IPS-11a (cell line): ENCODE measurements around the gene ALG11.
"Not testable (repeated sequence)": the region's sequence is repeated elsewhere in the genome, so short reads cannot be mapped to it uniquely, and the experiment has no call there.

Experiments
- H3K4me3 ChIP-seq: one replicate; pipeline ENCODE4 v1.5.1; 2013; ENCODE audit warnings: low read depth, low read length, control low read depth

Gene ALG11

DNA sequence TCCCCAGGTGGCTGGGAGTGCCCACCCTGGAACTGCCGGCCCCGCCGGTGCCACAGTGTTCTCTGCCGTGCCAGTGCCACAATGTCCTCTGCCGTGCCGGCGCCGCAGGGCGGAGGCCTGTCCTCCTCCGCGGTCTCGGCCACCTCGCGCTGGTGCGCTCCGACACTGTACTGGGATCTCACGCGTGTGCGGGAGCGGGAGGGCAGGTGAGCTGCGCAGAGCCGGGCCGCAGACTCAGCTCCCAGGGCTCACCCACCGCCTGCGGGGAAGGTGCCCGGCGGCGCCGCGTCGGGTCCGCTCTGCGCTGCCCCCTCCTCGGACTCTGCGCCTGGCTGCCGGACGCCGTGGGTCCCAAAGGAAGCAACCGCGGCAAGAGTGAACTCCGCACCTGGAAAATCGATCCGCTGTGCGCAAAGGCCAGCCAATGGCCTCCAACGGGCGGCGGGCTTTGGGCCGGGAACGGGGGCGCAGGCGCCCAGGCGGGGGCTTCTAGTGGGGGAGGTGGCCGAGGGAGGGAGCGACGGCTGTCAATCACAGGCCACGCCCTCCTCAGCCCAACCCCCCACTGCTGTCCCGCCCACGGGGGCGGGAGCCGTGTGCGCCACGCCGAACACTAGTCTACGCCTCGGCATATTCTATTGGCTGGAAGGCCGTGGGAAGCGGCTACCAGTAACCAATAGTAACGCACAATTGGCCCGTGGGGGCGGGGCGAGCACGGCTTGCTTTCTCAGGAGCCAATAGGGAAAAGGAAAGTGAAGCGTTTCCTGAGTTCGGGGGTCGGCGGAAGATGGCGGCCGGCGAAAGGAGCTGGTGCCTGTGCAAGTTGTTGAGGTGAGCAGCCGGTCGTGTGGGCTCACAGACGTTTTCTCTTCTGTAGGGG is at the start of gene ALG11:
Gene ALG11, plus strand, starts transcription at position 767 of the 880 bp plus-strand sequence. Its CDS starts 21 bp downstream, at position 788.
- peak within 1 kb of the TSS; percentile 99 for H3K4me3 ChIP-seq

DNA sequence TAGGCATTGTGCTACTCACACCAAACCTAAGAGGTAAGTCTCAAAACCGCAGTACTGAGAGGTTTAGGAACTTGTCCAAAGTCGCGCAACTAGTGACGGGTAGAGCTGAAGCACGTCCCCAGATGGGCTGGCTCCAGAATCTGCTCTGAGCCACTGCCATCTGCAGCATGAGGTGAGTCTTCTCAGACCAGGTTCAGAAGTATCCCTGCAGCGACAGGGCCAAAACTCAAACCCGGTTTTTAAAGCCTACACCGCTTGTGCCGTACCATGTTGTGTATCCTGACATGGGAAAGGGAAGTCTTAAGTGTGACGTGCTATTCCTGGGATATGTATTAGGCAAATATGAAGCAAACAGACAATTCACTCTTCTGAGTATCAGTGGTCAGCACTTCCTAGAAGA is 46.0 kb upstream of the ALG11 start:
- no peak overlapping the region for H3K4me3 ChIP-seq

- H3K4me3 ChIP-seq = no peak overlapping the region
Measured at GRCh38 chr13:51967482-51968446, 44.4 kb upstream of the ALG11 start.

DNA sequence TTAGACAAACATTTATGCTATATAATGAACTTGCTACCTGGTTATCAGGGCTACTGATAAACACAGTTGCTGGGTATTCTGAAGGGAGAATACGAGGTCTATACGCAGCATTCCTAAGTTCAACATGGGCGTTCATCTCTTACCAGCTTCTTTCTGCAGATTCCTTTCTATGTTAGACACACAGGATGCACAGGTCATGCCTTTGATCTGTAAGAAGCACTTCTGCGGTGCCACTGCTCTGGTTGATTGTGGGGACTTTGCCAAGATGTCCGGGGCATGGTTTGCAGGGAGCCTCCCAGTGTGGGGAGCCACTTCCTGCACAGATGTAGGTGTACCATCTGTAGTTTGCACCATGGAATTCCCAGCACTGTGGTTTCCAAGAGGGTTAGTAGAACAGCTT is 41.8 kb upstream of the ALG11 start:
- no peak overlapping the region for H3K4me3 ChIP-seq

DNA sequence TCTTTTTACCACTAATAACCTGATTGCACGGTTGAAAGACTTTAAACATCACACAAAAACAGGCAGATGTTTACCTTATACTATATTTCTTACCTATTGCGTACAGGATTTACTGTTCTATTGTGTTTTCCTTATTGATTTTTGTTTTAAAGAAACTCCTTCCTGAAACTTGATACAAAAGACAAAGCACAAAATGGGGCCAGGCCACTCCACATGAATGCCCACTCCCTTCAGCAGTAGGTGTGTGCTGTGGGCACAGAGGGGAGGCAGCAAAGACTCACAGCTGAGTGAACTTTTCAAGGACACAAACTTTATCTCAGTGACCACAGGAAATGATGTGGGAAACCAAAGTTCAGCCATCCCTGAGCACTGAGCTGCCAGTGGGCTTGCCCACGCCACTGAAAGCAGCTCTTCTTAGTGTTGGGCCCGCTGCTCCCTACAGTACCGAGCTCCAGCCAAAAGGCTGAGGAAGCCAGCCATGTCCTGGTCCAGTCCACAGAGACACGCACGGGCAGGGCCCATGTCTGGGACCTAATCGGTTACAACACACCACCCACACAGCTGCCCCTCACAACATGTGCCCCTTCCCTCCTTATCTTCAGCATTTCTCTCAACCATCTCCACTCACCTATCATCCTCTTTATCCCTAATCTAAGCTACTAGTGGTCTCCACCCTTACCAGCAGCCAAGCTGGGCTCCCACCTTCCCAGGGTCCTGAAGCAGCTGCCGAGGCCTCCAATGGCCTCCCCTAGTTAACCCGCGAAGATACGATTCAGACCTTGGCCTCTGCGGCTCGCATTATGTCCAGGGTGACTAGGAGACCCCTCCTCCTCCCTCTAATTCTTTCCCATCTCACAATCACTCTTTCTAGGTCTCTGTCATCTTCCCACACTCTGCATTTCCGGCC is 40.4 kb upstream of the ALG11 start:
- no peak overlapping the region for H3K4me3 ChIP-seq

- no peak overlapping the region for H3K4me3 ChIP-seq
Measured at GRCh38 chr13:51974482-51974881, 37.7 kb upstream of the ALG11 start.

GRCh38 chr13:51976423-51976822 is 35.8 kb upstream of the ALG11 start:
- H3K4me3 ChIP-seq = no peak overlapping the region

DNA sequence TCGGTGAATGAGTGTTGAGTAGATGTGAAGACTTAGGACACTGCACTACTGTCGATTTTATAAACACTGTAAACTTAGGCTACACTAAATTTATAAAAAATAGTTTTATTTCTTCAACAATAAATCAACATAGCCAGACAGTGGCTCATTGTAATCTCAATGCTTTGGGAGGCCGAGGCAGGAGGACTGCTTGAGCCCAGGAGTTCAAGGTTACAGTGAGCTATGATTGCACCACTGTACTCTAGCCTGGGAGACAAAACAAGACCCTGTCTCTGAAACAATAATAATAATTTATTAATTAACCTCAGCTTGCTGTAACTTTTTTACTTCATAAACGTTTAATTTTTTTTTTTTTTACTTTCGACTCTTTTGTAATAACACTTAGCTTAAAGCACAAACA is 35.3 kb upstream of the ALG11 start:
- H3K4me3 ChIP-seq = no peak overlapping the region

DNA sequence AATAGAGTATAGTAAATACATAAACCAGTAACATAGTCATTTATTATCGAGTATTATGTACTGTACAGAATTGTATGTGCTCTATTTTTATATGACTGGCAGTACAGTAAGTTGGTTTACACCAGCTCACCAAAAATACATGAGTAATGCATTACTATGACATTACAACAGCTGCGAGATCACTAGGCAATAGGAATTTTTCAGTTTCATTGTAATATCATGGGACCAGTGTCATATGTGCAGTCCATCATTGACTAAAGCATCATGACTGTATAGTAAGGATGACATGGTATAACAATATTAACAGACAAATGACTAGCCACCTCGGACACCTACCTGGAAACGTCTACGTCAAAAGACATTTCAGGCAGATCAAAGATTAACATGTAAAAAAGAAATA is 34.6 kb upstream of the ALG11 start:
- no peak overlapping the region for H3K4me3 ChIP-seq

DNA sequence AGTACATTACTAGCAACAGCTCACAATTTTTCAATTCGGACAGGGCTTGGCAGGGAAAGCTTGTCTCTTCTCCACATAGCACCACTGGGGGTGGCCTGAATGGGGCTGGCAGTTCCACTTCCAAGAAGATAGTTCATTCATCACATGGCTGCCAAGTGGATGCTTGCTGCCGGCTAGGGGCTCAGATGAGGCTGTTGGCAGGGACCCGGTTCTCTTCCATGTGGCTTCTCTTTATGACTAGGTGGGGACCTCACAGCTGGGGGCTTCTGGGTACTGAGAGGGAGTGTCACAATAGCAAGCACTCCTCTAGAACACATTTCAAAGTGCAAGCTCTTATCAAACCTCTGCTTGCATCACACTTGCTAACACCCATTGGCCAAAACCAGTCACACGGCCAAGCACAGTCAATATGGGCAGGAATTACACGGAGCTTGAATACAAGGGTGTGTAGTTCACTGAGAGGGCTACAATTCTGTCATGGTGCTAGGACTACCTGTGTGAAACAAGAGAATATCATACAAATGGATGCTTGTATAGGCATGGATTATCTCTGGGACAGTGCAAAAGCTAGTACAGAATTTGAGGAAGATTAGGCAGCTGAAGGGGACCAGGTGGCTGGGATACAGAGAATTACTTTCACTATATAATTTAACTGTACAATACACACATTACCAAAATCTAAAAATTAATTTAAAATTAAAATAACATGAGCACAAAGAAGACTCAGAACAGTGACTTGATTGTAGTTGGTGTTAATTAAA is 33.2 kb upstream of the ALG11 start:
- no peak overlapping the region for H3K4me3 ChIP-seq

GRCh38 chr13:51980908-51981307 is 31.3 kb upstream of the ALG11 start:
- no peak overlapping the region for H3K4me3 ChIP-seq

DNA sequence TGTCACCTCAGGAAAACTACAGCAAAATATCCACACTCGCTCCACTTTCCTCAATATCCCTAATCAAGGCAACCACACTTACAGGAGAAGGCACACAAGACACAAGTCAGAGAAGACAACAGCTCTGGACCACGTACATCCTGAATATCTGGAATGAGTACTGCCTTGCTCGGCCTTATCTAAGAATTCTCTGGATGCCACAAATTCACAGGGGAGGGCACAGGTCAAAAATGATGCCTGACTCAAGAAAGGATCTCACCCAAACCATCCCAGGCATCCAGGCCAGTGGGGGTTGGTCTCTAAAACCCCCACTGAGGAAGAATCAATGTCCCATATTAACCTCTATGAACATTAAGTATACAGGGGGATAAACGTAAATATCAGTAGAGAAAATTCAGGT is 30.8 kb upstream of the ALG11 start:
- no peak overlapping the region for H3K4me3 ChIP-seq

DNA sequence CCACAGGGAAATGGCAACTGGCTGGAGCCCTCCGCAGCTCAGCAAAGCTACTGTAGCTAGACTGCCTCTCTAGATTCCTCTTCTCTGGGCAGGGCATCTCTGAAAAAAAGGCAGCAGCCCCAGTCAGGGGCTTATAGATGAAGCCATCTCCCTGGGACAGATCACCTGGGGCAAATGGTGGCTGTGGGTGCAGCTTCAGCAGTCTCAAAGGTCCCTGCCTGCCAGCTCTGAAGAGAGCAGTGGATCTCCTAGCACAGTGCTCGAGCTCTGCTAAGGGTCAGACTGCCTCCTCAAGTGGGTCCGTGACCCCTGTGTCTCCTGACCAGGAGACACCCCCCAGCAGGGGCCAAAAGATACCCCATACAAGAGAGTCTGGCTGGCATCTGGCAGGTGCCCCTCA is 28.9 kb upstream of the ALG11 start:
- not testable (repeated sequence) for H3K4me3 ChIP-seq

GRCh38 chr13:51984904-51985303 is 27.3 kb upstream of the ALG11 start:
- not testable (repeated sequence) for H3K4me3 ChIP-seq

DNA sequence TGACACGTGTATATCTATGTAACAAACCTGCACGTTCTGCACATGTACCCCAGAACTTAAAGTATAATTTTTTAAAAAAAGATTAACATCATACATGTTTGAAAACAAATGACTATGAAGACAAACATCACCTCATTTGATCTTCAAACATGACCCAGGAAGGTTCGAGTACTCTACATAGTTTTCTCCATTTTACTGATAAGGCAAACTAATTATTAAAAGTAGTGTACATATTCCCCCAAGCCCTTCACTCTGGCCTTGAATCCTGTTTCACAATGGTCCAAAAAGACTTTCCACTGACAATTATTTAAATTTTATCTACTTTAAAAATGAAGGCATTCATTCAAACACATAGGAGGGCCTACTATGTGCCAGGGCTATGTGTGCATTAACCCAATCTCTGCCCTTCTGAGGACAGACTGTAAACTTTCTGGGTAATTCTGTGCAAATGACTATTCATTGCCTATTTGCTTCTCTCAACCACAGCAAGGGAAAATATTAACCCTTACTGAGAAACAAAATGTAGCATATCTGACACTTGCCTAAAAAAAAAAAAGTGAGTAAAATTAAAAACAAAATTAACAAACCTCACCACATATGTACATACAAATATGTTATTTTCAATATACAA is 23.1 kb upstream of the ALG11 start:
- H3K4me3 ChIP-seq = no peak overlapping the region

DNA sequence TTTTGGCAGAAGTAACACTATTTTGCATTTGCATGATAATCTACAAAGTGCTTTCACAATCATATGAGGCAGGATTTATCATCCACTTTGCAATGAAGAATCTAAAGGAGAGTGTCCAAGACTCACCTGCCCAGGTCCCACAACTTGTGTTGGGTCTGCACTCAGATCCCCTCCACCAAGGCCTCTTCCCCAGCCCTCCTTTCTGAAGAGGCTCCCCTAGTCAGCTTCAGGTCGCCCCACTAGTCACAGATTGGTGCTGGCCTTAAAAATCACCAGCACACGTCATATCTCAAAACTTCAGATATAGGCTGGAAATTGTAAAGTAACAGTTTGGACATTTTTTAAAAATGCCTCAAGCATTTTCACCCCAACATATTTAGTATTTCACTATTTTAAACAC is 18.5 kb upstream of the ALG11 start:
- H3K4me3 ChIP-seq = no peak overlapping the region

DNA sequence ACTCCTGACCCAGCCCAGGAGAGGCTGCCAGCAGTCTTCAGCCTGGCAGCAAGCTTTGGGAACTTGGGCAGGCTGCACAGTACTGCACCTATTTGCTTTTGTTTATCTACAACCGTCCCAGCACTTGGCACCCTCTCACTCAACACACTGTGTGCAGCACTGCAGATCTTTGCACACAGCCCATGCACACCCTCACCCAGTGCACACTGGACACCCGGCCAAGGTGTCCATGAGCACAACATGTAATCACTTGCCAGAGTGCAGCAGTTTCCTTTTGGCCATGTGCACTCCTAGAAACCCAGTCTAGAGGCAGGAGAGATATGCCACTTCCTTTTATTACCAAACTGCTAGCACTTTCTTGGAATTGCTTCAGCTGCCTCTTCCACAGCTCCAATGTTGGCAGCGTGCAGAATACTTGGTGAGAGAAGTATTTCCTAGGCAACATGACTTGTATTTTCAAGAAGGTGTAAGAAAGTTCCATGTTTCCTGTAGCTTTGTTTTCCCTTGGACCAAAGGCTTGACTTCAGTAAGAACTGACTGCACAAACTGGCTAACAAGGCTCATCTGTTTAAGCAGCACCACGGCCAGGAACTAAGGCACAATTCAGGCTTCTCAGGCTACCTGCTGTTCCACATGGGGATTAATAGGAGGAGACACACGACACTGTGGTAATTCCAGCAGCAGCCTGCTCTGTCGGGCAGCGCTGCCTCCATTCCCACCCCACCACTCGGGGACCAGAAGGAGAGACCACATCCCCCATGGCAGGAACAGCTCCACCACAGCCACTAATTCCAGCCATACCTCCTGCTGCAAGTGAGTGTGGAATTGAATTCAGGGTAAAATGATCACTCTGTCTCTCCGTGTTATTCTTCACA is 16.3 kb upstream of the ALG11 start:
- no peak overlapping the region for H3K4me3 ChIP-seq

DNA sequence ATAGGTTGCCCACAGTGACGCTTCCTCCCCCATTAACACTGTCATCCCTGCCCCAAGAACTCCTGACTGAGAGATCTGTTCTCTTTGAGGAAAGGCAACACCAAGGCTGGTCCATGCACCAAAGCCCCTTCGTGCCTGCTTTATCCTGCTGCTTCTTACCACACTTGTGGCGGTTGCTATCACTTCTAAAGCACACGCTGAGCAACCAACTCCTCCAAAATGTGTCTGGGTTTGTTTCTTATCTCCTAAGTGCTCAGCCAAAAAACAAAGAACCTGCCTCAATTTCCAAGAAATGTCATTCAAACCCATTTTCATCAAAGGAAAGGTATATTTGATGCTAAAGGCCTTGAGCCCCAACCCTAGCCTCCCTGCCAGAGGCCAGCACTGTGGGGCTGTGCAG is 15.6 kb upstream of the ALG11 start:
- H3K4me3 ChIP-seq = no peak overlapping the region

GRCh38 chr13:51997186-51997585 is 15.0 kb upstream of the ALG11 start:
- no peak overlapping the region for H3K4me3 ChIP-seq
